ENCODE measurements around the gene IRF3.

IRF3 gene

GRCh38 chr19:49696115-49696514, 30.5 kb upstream of the IRF3 start:
- H3K36me3 ChIP-seq (ENCODE audit: control insufficient read depth, insufficient read depth, low read length): no peaks in the 10 kb centered on the region

GRCh38 chr19:49692147-49692506, 26.5 kb upstream of the IRF3 start:
- H3K36me3 ChIP-seq (ENCODE audit: control insufficient read depth, insufficient read depth, low read length): peaks cover 11% of the 10 kb centered on the region
- no peak overlapping the region for H3K4me3 ChIP-seq (replicated peaks; ENCODE audit: low read depth, low read length)
- TF ChIP-seq, protein P1, sequence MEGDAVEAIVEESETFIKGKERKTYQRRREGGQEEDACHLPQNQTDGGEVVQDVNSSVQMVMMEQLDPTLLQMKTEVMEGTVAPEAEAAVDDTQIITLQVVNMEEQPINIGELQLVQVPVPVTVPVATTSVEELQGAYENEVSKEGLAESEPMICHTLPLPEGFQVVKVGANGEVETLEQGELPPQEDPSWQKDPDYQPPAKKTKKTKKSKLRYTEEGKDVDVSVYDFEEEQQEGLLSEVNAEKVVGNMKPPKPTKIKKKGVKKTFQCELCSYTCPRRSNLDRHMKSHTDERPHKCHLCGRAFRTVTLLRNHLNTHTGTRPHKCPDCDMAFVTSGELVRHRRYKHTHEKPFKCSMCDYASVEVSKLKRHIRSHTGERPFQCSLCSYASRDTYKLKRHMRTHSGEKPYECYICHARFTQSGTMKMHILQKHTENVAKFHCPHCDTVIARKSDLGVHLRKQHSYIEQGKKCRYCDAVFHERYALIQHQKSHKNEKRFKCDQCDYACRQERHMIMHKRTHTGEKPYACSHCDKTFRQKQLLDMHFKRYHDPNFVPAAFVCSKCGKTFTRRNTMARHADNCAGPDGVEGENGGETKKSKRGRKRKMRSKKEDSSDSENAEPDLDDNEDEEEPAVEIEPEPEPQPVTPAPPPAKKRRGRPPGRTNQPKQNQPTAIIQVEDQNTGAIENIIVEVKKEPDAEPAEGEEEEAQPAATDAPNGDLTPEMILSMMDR (IDR thresholded peaks at IDR 0.05; ENCODE audit: insufficient read depth, low read length, poor library complexity, severe bottlenecking): no peak
- H3K27me3 ChIP-seq (replicated peaks; ENCODE audit: control insufficient read depth, insufficient read depth, low read length): no peaks in the 10 kb centered on the region
- no peak for DNase-seq (ENCODE audit: extremely low read depth, insufficient read length)

More at GRCh38 chr19:49696115-49696514, 30.5 kb upstream of the IRF3 start:
- Histone ChIP-seq H3K27me3 (replicated peaks; ENCODE audit: control insufficient read depth, insufficient read depth, low read length) (no peaks in the 10 kb centered on the region), H3K4me3 (replicated peaks; ENCODE audit: low read depth, low read length) (no peak overlapping the region)
- TF ChIP-seq, protein P1 (IDR thresholded peaks at IDR 0.05; ENCODE audit: insufficient read depth, low read length, poor library complexity, severe bottlenecking): no peak
- no peak for DNase-seq (ENCODE audit: extremely low read depth, insufficient read length)

GRCh38 chr19:49691243-49692146, 25.8 kb upstream of the IRF3 start:
- no peak for DNase-seq (ENCODE audit: extremely low read depth, insufficient read length)
- H3K36me3 ChIP-seq (ENCODE audit: control insufficient read depth, insufficient read depth, low read length): peaks cover 15% of the 10 kb centered on the region
- H3K4me3 ChIP-seq (replicated peaks; ENCODE audit: low read depth, low read length): no peak overlapping the region
- no peaks in the 10 kb centered on the region for H3K27me3 ChIP-seq (replicated peaks; ENCODE audit: control insufficient read depth, insufficient read depth, low read length)
- TF ChIP-seq, protein P1 (IDR thresholded peaks at IDR 0.05; ENCODE audit: insufficient read depth, low read length, poor library complexity, severe bottlenecking): no peak

DNA sequence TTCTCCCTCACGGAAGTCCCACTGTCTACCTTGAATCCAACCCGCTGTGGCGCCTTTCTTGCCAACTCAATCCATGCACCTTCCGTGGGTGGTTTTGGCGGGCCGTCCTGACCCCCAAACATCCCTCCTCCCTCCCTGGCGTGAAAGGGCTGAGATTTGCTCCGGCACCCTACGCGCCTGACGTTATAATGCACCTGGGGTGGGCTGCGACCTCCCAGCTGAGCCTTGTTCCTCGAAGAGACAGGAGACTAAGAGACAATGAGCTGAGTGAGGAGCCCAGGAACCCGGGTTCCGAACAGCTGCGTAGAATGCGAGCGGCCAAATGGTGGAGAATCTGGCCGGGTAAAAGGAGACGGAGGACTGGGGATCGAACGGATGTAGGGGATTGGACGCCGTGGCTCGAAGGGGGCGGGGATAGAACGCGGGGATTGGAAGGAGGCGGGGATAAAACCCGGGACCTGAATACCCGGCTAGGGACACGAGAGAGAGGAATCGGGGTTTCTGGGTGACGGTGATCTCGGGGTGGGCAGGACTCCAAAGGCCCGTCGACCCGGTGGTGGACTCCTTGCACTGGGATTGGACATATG, 25.1 kb upstream of the IRF3 start, which contains the start of gene CPT1C:
CPT1C (plus strand) TSS at position 461 of the 587 bp plus-strand sequence. CDS start 1,137 bp downstream, outside the sequence.
- Histone ChIP-seq H3K27me3 (replicated peaks; ENCODE audit: control insufficient read depth, insufficient read depth, low read length) (no peaks in the 10 kb centered on the region), H3K36me3 (ENCODE audit: control insufficient read depth, insufficient read depth, low read length) (peaks cover 19% of the 10 kb centered on the region), H3K4me3 (replicated peaks; ENCODE audit: low read depth, low read length) (no peak within 1 kb of the TSS)
- no peak for DNase-seq (ENCODE audit: extremely low read depth, insufficient read length)
- TF ChIP-seq, protein P1 (IDR thresholded peaks at IDR 0.05; ENCODE audit: insufficient read depth, low read length, poor library complexity, severe bottlenecking): no peak

DNA sequence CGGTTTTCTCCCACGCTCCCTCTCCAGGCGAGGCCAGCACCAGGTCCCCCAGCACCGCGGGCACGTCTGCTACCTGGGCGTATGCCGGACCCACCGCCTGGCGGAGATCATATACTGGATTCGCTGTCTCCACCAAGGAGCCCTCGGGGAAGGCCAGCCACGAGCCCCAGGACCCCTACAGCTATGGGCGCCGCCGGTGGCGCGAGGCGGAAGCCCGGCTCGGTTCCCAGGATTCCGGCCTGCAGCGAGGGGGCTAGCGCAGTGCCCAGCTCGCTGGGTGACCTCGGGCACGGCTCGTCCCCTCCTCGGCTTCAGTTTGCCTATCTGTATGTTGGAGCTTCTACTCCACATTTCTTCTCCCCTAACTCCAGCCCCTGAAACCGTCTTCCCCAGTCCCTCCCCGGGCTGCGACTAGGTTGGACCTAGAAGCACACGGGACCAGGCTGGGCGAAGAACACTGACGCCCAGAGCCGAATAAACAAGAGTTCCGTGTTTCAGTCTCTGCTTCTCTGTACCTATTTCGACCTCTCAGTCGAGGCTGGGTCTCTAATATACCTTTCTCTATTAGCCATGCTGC, 24.5 kb upstream of the IRF3 start:
- H3K27me3 ChIP-seq (replicated peaks; ENCODE audit: control insufficient read depth, insufficient read depth, low read length): no peaks in the 10 kb centered on the region
- no peak for DNase-seq (ENCODE audit: extremely low read depth, insufficient read length)
- TF ChIP-seq, protein P1 (IDR thresholded peaks at IDR 0.05; ENCODE audit: insufficient read depth, low read length, poor library complexity, severe bottlenecking): no peak
- H3K36me3 ChIP-seq (ENCODE audit: control insufficient read depth, insufficient read depth, low read length): peaks cover 21% of the 10 kb centered on the region
- H3K4me3 ChIP-seq (replicated peaks; ENCODE audit: low read depth, low read length): no peak overlapping the region
